Caco-2 (cell line): Measurements from ENCODE around the gene UTF1. TPM values are rescaled to one million over a fixed set of nuclear protein-coding genes. Genes with fewer than 3 reads are reported as not detected.

Experiments used
- BruUV-seq: library from RNA; stranded (reverse); fragments of 400-500 nt; replicated peaks from 2 replicates; lab custom pipeline; 2021; lab: Mats Ljungman, UMichigan
- CTCF ChIA-PET: fragments of 300-600 bp; sonication (Branson Sonifier 250); formaldehyde crosslinking; loops from one replicate; lab custom pipeline; 2022; ENCODE audit warnings: antibody characterized with exemption; lab: Charles Lee
- POLR2A ChIA-PET: fragments of 300-600 bp; sonication (Branson Sonifier 250); formaldehyde crosslinking; loops from one replicate; lab custom pipeline; 2022; ENCODE audit warnings: antibody characterized with exemption; lab: Charles Lee
- DNase-seq, 2 experiments: peaks; one replicate each; pipeline versions ENCODE4 v3.0.0 to v3.0.0-alpha.2; 2020 to 2022
- H3K27me3 ChIP-seq: replicated peaks from 2 replicates; pipeline ENCODE4 v1.6.0; 2011; ENCODE audit warnings: low read length; ENCODE audit not compliant: control insufficient read depth, insufficient read depth
- H3K36me3 ChIP-seq: 2 replicates; pipeline ENCODE4 v1.5.1; 2011; ENCODE audit warnings: low read length; ENCODE audit not compliant: control insufficient read depth, insufficient read depth
- H3K4me1 ChIP-seq: fragments of 250-450 bp; sonication (Bioruptor Pico); 2 replicates; pipeline ENCODE4 v1.5.1; 2020; ENCODE audit warnings: mild to moderate bottlenecking
- H3K4me3 ChIP-seq: 2 replicates; pipeline ENCODE4 v1.5.1; 2011; ENCODE audit warnings: low read depth, mild to moderate bottlenecking, control low read depth, low read length
- H3K9me3 ChIP-seq: fragments of 250-450 bp; sonication (Bioruptor Pico); 2 replicates; pipeline ENCODE4 v1.5.1; 2020; ENCODE audit warnings: mild to moderate bottlenecking, moderate library complexity
- H3K27ac Mint-ChIP-seq: one replicate; pipeline ENCODE4 v1.8.0; 2022; ENCODE audit warnings: mixed read lengths; ENCODE audit not compliant: unreplicated experiment
- H3K27me3 Mint-ChIP-seq: one replicate; pipeline ENCODE4 v1.8.0; 2022; ENCODE audit warnings: mixed read lengths; ENCODE audit not compliant: insufficient read depth, unreplicated experiment
- H3K36me3 Mint-ChIP-seq: one replicate; pipeline ENCODE4 v1.8.0; 2022; ENCODE audit warnings: mild to moderate bottlenecking, mixed read lengths; ENCODE audit not compliant: insufficient read depth, unreplicated experiment
- H3K4me1 Mint-ChIP-seq: one replicate; pipeline ENCODE4 v1.8.0; 2022; ENCODE audit warnings: low read depth, mixed read lengths; ENCODE audit not compliant: unreplicated experiment
- H3K4me3 Mint-ChIP-seq: one replicate; pipeline ENCODE4 v1.8.0; 2022; ENCODE audit warnings: mild to moderate bottlenecking, moderate library complexity, mixed read lengths; ENCODE audit not compliant: unreplicated experiment
- H3K9me3 Mint-ChIP-seq: one replicate; pipeline ENCODE4 v1.8.0; 2022; ENCODE audit warnings: mixed read lengths; ENCODE audit not compliant: unreplicated experiment
- CTCF ChIP-seq, 2 experiments: fragments of 200-600 bp in 1 of 2; IDR thresholded peaks; 1 replicate in 1 of 2; 2 replicates in 1 of 2; pipeline versions ENCODE4 v1.5.1 to v1.8.0; 2011 to 2022; ENCODE audit warnings: antibody characterized with exemption in 1 of 2, control low read depth in 1 of 2, inconsistent platforms in 1 of 2, low read depth in 1 of 2, low read length in 1 of 2, mild to moderate bottlenecking in 1 of 2, moderate library complexity in 1 of 2; ENCODE audit not compliant: insufficient read depth in 1 of 2, severe bottlenecking in 1 of 2, unreplicated experiment in 1 of 2
- intact Hi-C: fragments of 100-400 bp; cut with micrococcal nuclease; formaldehyde crosslinking; loops from one replicate; pipeline ENCODE4 v1.10.0; 2022; ENCODE audit not compliant: unreplicated experiment
- total RNA-seq: library from RNA; stranded (reverse); gene quantifications from 2 replicates; pipeline ENCODE4 v1.2.3, GENCODE V29; 2022

UTF1 gene
- total RNA-seq, 1 experiment from 2014 or later = not detected

- Mint-ChIP-seq H3K27ac (no peak overlapping the region), H3K36me3 (no peaks in the 10 kb centered on the region), H3K27me3 (peaks cover 13% of the 10 kb centered on the region), H3K4me3 (no peak overlapping the region), H3K9me3 (no peaks in the 10 kb centered on the region), H3K4me1 (no peaks in the 10 kb centered on the region)
- POLR2A ChIA-PET = no interaction called here
- no peaks in the 10 kb centered on the region for H3K36me3 ChIP-seq
- H3K4me3 ChIP-seq = no peak overlapping the region
- H3K4me1 ChIP-seq = no peaks in the 10 kb centered on the region
- H3K9me3 ChIP-seq = no peaks in the 10 kb centered on the region
- no peak for TF ChIP-seq CTCF (IDR thresholded peaks at IDR 0.05; ENCODE audit: insufficient read depth in 1 of 2, low read depth in 1 of 2, low read length in 1 of 2, severe bottlenecking in 1 of 2, unreplicated experiment in 1 of 2)
- H3K27me3 ChIP-seq = no peaks in the 10 kb centered on the region
- CTCF ChIA-PET = interaction anchor here (0.6 kb wide), 1 partner anchor 15 kb away, joined by 9 read pairs; no protein-coding TSS in a partner anchor
- no peak for DNase-seq
- intact Hi-C loops = no loop called here
- no TSS peak for BruUV-seq
Observed at GRCh38 chr10:133224756-133225372, 5.2 kb upstream of the UTF1 start.

- H3K36me3 ChIP-seq = no peaks in the 10 kb centered on the region
- H3K9me3 Mint-ChIP-seq = no peaks in the 10 kb centered on the region
- DNase-seq = no peak
- no peaks in the 10 kb centered on the region for H3K9me3 ChIP-seq
- no peaks in the 10 kb centered on the region for H3K4me1 Mint-ChIP-seq
- intact Hi-C loops = loop anchor here (1.0 kb wide), 1 partner anchor 81 kb away; no protein-coding TSS in a partner anchor
- no peak overlapping the region for H3K27ac Mint-ChIP-seq
- no peak for TF ChIP-seq CTCF (IDR thresholded peaks at IDR 0.05; ENCODE audit: insufficient read depth in 1 of 2, low read depth in 1 of 2, low read length in 1 of 2, severe bottlenecking in 1 of 2, unreplicated experiment in 1 of 2)
- no peaks in the 10 kb centered on the region for H3K36me3 Mint-ChIP-seq
- ChIA-PET CTCF (interaction anchor here (0.6 to 1.1 kb wide), 2 partner anchors 16 to 83 kb away, joined by 7 to 9 read pairs; no protein-coding TSS in a partner anchor), POLR2A (no interaction called here)
- no TSS peak for BruUV-seq
- H3K27me3 Mint-ChIP-seq = peaks cover 13% of the 10 kb centered on the region
- no peaks in the 10 kb centered on the region for H3K4me1 ChIP-seq
- no peak overlapping the region for H3K4me3 ChIP-seq
- H3K4me3 Mint-ChIP-seq = no peak overlapping the region
- H3K27me3 ChIP-seq = no peaks in the 10 kb centered on the region
Observed at GRCh38 chr10:133225707-133226191, 4.3 kb upstream of the UTF1 start.

GRCh38 chr10:133226251-133226808 lies 3.7 kb upstream of the UTF1 start:
- no peaks in the 10 kb centered on the region for H3K36me3 Mint-ChIP-seq
- POLR2A ChIA-PET = no interaction called here
- H3K9me3 ChIP-seq = no peaks in the 10 kb centered on the region
- no peaks in the 10 kb centered on the region for H3K4me1 Mint-ChIP-seq
- intact Hi-C loops = loop anchor here (1.0 kb wide), 1 partner anchor 82 kb away; no protein-coding TSS in a partner anchor
- H3K27ac Mint-ChIP-seq = no peak overlapping the region
- no peaks in the 10 kb centered on the region for H3K9me3 Mint-ChIP-seq
- CTCF ChIA-PET = interaction anchor here (1.1 kb wide), 1 partner anchor 83 kb away, joined by 7 read pairs; no protein-coding TSS in a partner anchor
- BruUV-seq = no TSS peak
- no peak overlapping the region for H3K4me3 Mint-ChIP-seq
- H3K4me1 ChIP-seq = no peaks in the 10 kb centered on the region
- H3K27me3 Mint-ChIP-seq = peaks cover 13% of the 10 kb centered on the region
- H3K27me3 ChIP-seq = no peaks in the 10 kb centered on the region
- no peaks in the 10 kb centered on the region for H3K36me3 ChIP-seq
- peak in 1 of 2 experiments; percentile 57 for DNase-seq
- H3K4me3 ChIP-seq = no peak overlapping the region
- peak in 1 of 2 experiments; percentile 16 for TF ChIP-seq CTCF (IDR thresholded peaks at IDR 0.05; ENCODE audit: insufficient read depth in 1 of 2, low read depth in 1 of 2, low read length in 1 of 2, severe bottlenecking in 1 of 2, unreplicated experiment in 1 of 2)
